ENCODE data around the gene PRR16.

- TF ChIP-seq CTCF (IDR thresholded peaks at IDR 0.05), result no peak
- TF ChIP-seq MAZ (IDR thresholded peaks at IDR 0.05; ENCODE audit: borderline replicate concordance, low read depth, low read length), result no peak
- no peak for TF ChIP-seq FOSL2 (IDR thresholded peaks at IDR 0.05)
- TF ChIP-seq FOSL2 (CRISPR knock-in tag; IDR thresholded peaks at IDR 0.05), result no peak
- TF ChIP-seq MYC (IDR thresholded peaks at IDR 0.05; ENCODE audit: borderline replicate concordance, low read length), result no peak
- no peak for TF ChIP-seq EHMT2 (IDR thresholded peaks at IDR 0.05; ENCODE audit: low read depth)
- no peak for TF ChIP-seq POLR2A (IDR thresholded peaks at IDR 0.05; ENCODE audit: low read length)
Observed at GRCh38 chr5:120450910-120451309, 13.2 kb upstream of the PRR16 start.
